ENCODE measurements around the gene SPNS2.

DNA sequence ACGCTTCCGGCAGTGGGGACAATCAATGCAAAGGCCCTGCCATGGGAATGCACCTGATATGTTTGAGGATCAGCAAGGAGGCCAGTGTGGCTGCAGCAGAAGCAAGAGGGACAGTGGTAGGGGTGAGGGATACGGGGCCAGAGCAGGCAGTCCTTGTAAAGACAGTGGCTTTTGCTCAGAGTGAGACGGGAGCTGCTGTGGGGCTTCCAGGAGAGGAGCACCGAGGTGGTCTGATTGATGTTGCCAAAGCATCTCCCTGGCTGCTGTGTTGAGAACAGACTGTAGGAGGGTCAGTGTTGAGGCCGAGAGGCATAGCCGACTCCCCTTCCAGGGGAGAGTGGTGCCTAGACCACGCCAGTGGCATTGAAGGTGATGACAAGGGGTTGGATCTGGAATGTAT, 11.4 kb upstream of the SPNS2 start:
- TF ChIP-seq, protein P1, sequence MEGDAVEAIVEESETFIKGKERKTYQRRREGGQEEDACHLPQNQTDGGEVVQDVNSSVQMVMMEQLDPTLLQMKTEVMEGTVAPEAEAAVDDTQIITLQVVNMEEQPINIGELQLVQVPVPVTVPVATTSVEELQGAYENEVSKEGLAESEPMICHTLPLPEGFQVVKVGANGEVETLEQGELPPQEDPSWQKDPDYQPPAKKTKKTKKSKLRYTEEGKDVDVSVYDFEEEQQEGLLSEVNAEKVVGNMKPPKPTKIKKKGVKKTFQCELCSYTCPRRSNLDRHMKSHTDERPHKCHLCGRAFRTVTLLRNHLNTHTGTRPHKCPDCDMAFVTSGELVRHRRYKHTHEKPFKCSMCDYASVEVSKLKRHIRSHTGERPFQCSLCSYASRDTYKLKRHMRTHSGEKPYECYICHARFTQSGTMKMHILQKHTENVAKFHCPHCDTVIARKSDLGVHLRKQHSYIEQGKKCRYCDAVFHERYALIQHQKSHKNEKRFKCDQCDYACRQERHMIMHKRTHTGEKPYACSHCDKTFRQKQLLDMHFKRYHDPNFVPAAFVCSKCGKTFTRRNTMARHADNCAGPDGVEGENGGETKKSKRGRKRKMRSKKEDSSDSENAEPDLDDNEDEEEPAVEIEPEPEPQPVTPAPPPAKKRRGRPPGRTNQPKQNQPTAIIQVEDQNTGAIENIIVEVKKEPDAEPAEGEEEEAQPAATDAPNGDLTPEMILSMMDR (conservative IDR thresholded peaks at IDR 0.05; ENCODE audit: low read depth, low read length), result no peak
- TF ChIP-seq EZH2phosphoT487 (IDR thresholded peaks at IDR 0.05; ENCODE audit: borderline replicate concordance, low read length), result no peak
- no peak for TF ChIP-seq EZH2 (IDR thresholded peaks at IDR 0.05; ENCODE audit: low read length, unreplicated experiment)
